HEK293 (cell line): ENCODE measurements around the gene TMED3.

Experiments used
- GLI2 ChIP-seq: fragments of 450-650 bp; formaldehyde crosslinking; IDR thresholded peaks from 2 replicates; pipeline ENCODE4; 2017; ENCODE audit warnings: missing biosample characterization, missing genetic modification characterization, low read depth, borderline replicate concordance
- GLI4 ChIP-seq: fragments of 450-650 bp; formaldehyde crosslinking; IDR thresholded peaks from 2 replicates; pipeline ENCODE4 v1.5.1; 2016; ENCODE audit warnings: missing biosample characterization, missing genetic modification characterization
- MZF1 ChIP-seq: fragments of 450-650 bp; formaldehyde crosslinking; IDR thresholded peaks from 2 replicates; pipeline ENCODE4 v1.5.1; 2017; ENCODE audit warnings: missing biosample characterization, missing genetic modification characterization, borderline replicate concordance
- SP2 ChIP-seq: fragments of 450-650 bp; formaldehyde crosslinking; IDR thresholded peaks from 2 replicates; pipeline ENCODE4 v1.5.1; 2016; ENCODE audit warnings: missing biosample characterization, missing genetic modification characterization
- ZBTB1 ChIP-seq: fragments of 450-650 bp; formaldehyde crosslinking; IDR thresholded peaks from 2 replicates; pipeline ENCODE4 v1.5.1; 2016; ENCODE audit warnings: missing biosample characterization, missing genetic modification characterization
- ZNF10 ChIP-seq: fragments of 450-650 bp; formaldehyde crosslinking; IDR thresholded peaks from 2 replicates; pipeline ENCODE4 v1.5.1; 2017; ENCODE audit warnings: missing biosample characterization, missing genetic modification characterization
- ZNF274 ChIP-seq, 2 experiments: fragments of 200-500 bp in 1 of 2; fragments of 450-650 bp in 1 of 2; sonication (Bioruptor generic) in 1 of 2; formaldehyde crosslinking in 1 of 2; IDR thresholded peaks; 2 replicates each; pipeline versions ENCODE4 v1.5.1 to v1.6.1; 2014 to 2016; ENCODE audit warnings: borderline replicate concordance in 1 of 2, inconsistent platforms in 1 of 2, low read length in 1 of 2, missing biosample characterization in 1 of 2, missing genetic modification characterization in 1 of 2
- ZNF701 ChIP-seq: fragments of 450-650 bp; formaldehyde crosslinking; IDR thresholded peaks from 2 replicates; pipeline ENCODE4 v1.5.1; 2016; ENCODE audit warnings: missing biosample characterization, missing genetic modification characterization
- TF ChIP-seq, protein P1 (sequence below): fragments of 450-650 bp; formaldehyde crosslinking; IDR thresholded peaks from 2 replicates; pipeline ENCODE4 v1.5.1; 2016; ENCODE audit warnings: missing biosample characterization, missing genetic modification characterization
- TF ChIP-seq, protein P2 (sequence below): fragments of 450-650 bp; formaldehyde crosslinking; IDR thresholded peaks from 2 replicates; pipeline ENCODE4 v1.5.1; 2016; ENCODE audit warnings: missing biosample characterization, missing genetic modification characterization
- TF ChIP-seq, protein P3 (sequence below): fragments of 450-650 bp; formaldehyde crosslinking; IDR thresholded peaks from 2 replicates; pipeline ENCODE4 v1.5.1; 2016; ENCODE audit warnings: missing biosample characterization, missing genetic modification characterization
- TF ChIP-seq, protein P4 (sequence below): fragments of 450-650 bp; formaldehyde crosslinking; IDR thresholded peaks from 2 replicates; pipeline ENCODE4 v1.5.1; 2016; ENCODE audit warnings: missing biosample characterization, missing genetic modification characterization
- TF ChIP-seq, protein P5 (sequence below): fragments of 450-650 bp; formaldehyde crosslinking; IDR thresholded peaks from 2 replicates; pipeline ENCODE4 v1.5.1; 2017; ENCODE audit warnings: missing biosample characterization, mild to moderate bottlenecking, missing genetic modification characterization, moderate library complexity
- TF ChIP-seq, protein P6 (sequence below): fragments of 450-650 bp; formaldehyde crosslinking; IDR thresholded peaks from 2 replicates; pipeline ENCODE4 v1.5.1; 2016; ENCODE audit warnings: missing biosample characterization, missing genetic modification characterization

DNA sequence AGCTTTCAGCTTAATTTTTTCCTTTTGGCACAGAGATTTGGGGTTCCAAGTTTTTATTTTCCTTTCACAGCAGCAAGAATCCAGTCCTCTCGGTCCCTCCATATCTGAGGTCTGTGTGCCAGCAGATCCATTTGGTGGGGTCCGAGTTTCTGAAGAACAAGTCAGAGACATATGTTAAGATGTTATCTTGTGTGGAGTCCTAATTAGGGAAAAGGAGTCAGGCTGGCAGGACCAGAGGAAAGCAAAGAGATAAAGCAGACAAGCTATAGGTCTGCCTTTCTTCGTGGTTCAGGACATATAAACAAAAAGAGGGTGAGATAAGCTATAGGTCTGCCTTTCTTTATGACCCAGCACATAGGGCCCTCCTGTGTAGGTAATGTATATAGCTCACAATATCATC is 54.9 kb downstream of the TMED3 start:
- TF ChIP-seq, protein P1, sequence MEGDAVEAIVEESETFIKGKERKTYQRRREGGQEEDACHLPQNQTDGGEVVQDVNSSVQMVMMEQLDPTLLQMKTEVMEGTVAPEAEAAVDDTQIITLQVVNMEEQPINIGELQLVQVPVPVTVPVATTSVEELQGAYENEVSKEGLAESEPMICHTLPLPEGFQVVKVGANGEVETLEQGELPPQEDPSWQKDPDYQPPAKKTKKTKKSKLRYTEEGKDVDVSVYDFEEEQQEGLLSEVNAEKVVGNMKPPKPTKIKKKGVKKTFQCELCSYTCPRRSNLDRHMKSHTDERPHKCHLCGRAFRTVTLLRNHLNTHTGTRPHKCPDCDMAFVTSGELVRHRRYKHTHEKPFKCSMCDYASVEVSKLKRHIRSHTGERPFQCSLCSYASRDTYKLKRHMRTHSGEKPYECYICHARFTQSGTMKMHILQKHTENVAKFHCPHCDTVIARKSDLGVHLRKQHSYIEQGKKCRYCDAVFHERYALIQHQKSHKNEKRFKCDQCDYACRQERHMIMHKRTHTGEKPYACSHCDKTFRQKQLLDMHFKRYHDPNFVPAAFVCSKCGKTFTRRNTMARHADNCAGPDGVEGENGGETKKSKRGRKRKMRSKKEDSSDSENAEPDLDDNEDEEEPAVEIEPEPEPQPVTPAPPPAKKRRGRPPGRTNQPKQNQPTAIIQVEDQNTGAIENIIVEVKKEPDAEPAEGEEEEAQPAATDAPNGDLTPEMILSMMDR (tag by site-specific recombination), result no peak
- TF ChIP-seq, protein P2, sequence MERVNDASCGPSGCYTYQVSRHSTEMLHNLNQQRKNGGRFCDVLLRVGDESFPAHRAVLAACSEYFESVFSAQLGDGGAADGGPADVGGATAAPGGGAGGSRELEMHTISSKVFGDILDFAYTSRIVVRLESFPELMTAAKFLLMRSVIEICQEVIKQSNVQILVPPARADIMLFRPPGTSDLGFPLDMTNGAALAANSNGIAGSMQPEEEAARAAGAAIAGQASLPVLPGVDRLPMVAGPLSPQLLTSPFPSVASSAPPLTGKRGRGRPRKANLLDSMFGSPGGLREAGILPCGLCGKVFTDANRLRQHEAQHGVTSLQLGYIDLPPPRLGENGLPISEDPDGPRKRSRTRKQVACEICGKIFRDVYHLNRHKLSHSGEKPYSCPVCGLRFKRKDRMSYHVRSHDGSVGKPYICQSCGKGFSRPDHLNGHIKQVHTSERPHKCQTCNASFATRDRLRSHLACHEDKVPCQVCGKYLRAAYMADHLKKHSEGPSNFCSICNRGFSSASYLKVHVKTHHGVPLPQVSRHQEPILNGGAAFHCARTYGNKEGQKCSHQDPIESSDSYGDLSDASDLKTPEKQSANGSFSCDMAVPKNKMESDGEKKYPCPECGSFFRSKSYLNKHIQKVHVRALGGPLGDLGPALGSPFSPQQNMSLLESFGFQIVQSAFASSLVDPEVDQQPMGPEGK (tag by site-specific recombination), result no peak
- TF ChIP-seq GLI4 (tag by site-specific recombination), result no peak
- no peak for TF ChIP-seq ZNF274 (IDR thresholded peaks at IDR 0.05; ENCODE audit: low read length)
- TF ChIP-seq ZNF274 (tag by site-specific recombination; IDR thresholded peaks at IDR 0.05; ENCODE audit: borderline replicate concordance), result no peak
- TF ChIP-seq, protein P3, sequence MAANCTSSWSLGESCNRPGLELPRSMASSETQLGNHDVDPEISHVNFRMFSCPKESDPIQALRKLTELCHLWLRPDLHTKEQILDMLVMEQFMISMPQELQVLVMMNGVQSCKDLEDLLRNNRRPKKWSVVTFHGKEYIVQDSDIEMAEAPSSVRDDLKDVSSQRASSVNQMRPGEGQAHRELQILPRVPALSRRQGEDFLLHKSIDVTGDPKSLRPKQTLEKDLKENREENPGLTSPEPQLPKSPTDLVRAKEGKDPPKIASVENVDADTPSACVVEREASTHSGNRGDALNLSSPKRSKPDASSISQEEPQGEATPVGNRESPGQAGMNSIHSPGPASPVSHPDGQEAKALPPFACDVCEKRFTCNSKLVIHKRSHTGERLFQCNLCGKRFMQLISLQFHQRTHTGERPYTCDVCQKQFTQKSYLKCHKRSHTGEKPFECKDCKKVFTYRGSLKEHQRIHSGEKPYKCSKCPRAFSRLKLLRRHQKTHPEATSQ, result no peak
- TF ChIP-seq ZNF10 (tag by site-specific recombination), result no peak
- no peak for TF ChIP-seq SP2 (tag by site-specific recombination)
- TF ChIP-seq MZF1 (tag by site-specific recombination), result no peak
- TF ChIP-seq, protein P4, sequence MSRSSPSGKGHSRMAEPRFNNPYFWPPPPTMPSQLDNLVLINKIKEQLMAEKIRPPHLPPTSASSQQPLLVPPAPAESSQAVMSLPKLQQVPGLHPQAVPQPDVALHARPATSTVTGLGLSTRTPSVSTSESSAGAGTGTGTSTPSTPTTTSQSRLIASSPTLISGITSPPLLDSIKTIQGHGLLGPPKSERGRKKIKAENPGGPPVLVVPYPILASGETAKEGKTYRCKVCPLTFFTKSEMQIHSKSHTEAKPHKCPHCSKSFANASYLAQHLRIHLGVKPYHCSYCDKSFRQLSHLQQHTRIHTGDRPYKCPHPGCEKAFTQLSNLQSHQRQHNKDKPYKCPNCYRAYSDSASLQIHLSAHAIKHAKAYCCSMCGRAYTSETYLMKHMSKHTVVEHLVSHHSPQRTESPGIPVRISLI (tag by site-specific recombination), result no peak
- no peak for TF ChIP-seq ZBTB1 (tag by site-specific recombination)
- TF ChIP-seq, protein P5, sequence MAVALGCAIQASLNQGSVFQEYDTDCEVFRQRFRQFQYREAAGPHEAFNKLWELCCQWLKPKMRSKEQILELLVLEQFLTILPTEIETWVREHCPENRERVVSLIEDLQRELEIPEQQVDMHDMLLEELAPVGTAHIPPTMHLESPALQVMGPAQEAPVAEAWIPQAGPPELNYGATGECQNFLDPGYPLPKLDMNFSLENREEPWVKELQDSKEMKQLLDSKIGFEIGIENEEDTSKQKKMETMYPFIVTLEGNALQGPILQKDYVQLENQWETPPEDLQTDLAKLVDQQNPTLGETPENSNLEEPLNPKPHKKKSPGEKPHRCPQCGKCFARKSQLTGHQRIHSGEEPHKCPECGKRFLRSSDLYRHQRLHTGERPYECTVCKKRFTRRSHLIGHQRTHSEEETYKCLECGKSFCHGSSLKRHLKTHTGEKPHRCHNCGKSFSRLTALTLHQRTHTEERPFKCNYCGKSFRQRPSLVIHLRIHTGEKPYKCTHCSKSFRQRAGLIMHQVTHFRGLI, result no peak
- TF ChIP-seq, protein P6, sequence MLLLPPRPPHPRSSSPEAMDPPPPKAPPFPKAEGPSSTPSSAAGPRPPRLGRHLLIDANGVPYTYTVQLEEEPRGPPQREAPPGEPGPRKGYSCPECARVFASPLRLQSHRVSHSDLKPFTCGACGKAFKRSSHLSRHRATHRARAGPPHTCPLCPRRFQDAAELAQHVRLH (tag by site-specific recombination), result no peak
- no peak for TF ChIP-seq GLI2 (tag by site-specific recombination)
- TF ChIP-seq ZNF701, result no peak
